ENCODE measurements around the gene FEZF2. TPM values are rescaled to one million over a fixed set of nuclear protein-coding genes. Genes with fewer than 3 reads are reported as not detected.

Gene FEZF2
- total and polyA plus RNA-seq, 12 donors = not detected

GRCh38 chr3:62335196-62335595 lies 38.2 kb downstream of the FEZF2 start:
- intact Hi-C loops (cut with DNase I) = loop anchor here in 4 of 10 donors (10.0 kb wide), 3 partner anchors 220 to 890 kb away; no protein-coding TSS in a partner anchor
- no peak for TF ChIP-seq CTCF (IDR thresholded peaks at IDR 0.05)

GRCh38 chr3:62332835-62333244 lies 40.5 kb downstream of the FEZF2 start:
- DNase-seq (no peak), ATAC-seq (no peak)
- H3K4me1 ChIP-seq = no peaks in the 10 kb centered on the region
- WGBS, 2 donors = 59 to 62% methylated on average over 2 of the region's 2 CpGs
- intact Hi-C loops (cut with DNase I) = loop anchor here in 7 of 10 donors (2.0 to 10.0 kb wide), 6 partner anchors 222 to 892 kb away; no protein-coding TSS in a partner anchor
- peaks cover 0 to 7% (median 0%) of the 10 kb centered on the region in 9 donors for H3K36me3 ChIP-seq
- H3K9me3 ChIP-seq = no peaks in the 10 kb centered on the region
- no peaks in the 10 kb centered on the region for H3K27me3 ChIP-seq
- TF ChIP-seq CTCF (IDR thresholded peaks at IDR 0.05) = peak in 8 of 9 donors; percentile 26 to 68 (median 56)
- no peak overlapping the region for H3K27ac ChIP-seq
- H3K4me3 ChIP-seq = no peak overlapping the region

More at GRCh38 chr3:62335196-62335595, 38.2 kb downstream of the FEZF2 start:
- no peaks in the 10 kb centered on the region for H3K9me3 ChIP-seq
- 91 to 94% methylated on average over 3 of the region's 3 CpGs for WGBS, 2 donors
- ATAC-seq = no peak
- no peaks in the 10 kb centered on the region for H3K4me1 ChIP-seq
- DNase-seq = no peak
- H3K27me3 ChIP-seq = no peaks in the 10 kb centered on the region
- H3K4me3 ChIP-seq = no peak overlapping the region
- H3K36me3 ChIP-seq = peaks cover 0 to 7% (median 0%) of the 10 kb centered on the region in 9 donors
- H3K27ac ChIP-seq = no peak overlapping the region

- Histone ChIP-seq H3K27ac (no peak overlapping the region), H3K4me3 (no peak overlapping the region), H3K4me1 (no peaks in the 10 kb centered on the region), H3K9me3 (no peaks in the 10 kb centered on the region), H3K36me3 (peaks cover 0 to 9% (median 0%) of the 10 kb centered on the region in 9 donors), H3K27me3 (no peaks in the 10 kb centered on the region)
- intact Hi-C loops (cut with DNase I) = loop anchor here in 7 of 10 donors (2.0 to 10.0 kb wide), 6 partner anchors 223 to 893 kb away; no protein-coding TSS in a partner anchor
- no peak for ATAC-seq
- TF ChIP-seq CTCF (IDR thresholded peaks at IDR 0.05) = no peak
- WGBS, 2 donors = 76 to 85% methylated on average over 1 of the region's 1 CpG
- DNase-seq = no peak
These were observed 41.3 kb downstream of the FEZF2 start for GRCh38 chr3:62332017-62332416.

- Histone ChIP-seq H3K27me3 (no peaks in the 10 kb centered on the region), H3K27ac (no peak overlapping the region), H3K36me3 (peaks cover 0 to 29% (median 0%) of the 10 kb centered on the region in 9 donors), H3K9me3 (no peaks in the 10 kb centered on the region), H3K4me1 (no peaks in the 10 kb centered on the region), H3K4me3 (no peak overlapping the region)
- intact Hi-C loops (cut with DNase I) = loop anchor here in 6 of 10 donors (5.0 to 10.0 kb wide), 6 partner anchors 225 to 905 kb away; no protein-coding TSS in a partner anchor
- WGBS, 2 donors = 82 to 83% methylated on average over 5 of the region's 5 CpGs
- no peak for ATAC-seq
- DNase-seq = no peak
- TF ChIP-seq CTCF (IDR thresholded peaks at IDR 0.05) = no peak
These were observed 43.4 kb downstream of the FEZF2 start for GRCh38 chr3:62329971-62330370.

Data from heart right ventricle (tissue), 16 donors.